Stimulated activated CD4-positive, alpha-beta T cell treated with anti-CD3 and anti-CD28 coated beads, Interleukin-12 subunit alpha, Interleukin-12 subunit beta, amount 100 ng/mL, for 4 hours (primary cell): ENCODE measurements around the gene FOSB.
"Not testable (repeated sequence)": the region's sequence is repeated elsewhere in the genome, so short reads cannot be mapped to it uniquely, and the experiment has no call there.

Experiments
- DNase-seq: peaks from one replicate; pipeline ENCODE4 v3.0.0-alpha.2; 2020

The FOSB gene

DNA sequence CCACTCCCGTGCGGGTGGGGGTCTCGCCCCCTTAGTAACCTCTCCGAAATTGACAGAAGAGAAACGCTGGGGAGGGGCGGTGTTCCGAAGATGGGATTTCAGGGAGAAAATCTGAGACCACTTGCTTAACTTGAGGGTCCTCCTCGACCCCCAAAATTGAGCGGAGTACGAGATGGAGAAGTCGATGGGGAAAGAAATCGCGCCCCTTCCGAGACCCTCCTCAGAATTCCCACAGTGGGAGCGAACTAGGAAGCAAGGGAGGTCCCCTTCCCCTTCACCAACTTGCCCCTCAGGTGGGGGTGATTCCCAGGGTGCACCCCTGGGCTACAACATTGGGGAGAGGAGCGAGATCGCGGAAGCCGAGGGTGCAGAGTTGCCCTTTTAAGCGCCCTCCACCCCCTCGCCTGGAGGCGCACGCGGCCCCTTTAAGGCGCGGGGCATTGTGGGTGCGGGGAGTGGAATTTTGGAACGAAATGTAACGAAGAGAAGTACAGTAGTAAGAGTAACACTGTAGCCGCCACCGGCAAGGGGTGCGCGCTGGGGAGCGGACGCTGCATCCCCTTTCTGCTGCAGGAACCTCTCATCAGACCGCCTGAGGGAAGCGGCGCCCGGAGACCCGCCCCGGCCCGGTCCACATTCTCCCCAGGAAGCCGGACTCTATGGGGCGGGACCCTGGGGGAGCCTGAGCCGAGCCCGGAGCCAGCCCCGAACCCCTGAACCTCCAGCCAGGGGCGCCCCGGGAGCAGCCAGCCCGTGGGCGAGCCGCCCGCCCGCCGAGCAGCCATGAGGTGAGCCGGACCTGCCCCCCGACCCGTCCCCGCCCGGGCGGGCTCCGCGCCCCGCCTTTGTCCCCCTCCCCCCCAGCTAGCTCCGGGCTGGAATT, 39.4 kb downstream of the FOSB start, which contains the start of gene VASP:
Gene VASP, plus strand, starts transcription at position 491 of the 883 bp plus-strand sequence. Its CDS starts 293 bp downstream, at position 784.
- peak; percentile 82 for DNase-seq

DNA sequence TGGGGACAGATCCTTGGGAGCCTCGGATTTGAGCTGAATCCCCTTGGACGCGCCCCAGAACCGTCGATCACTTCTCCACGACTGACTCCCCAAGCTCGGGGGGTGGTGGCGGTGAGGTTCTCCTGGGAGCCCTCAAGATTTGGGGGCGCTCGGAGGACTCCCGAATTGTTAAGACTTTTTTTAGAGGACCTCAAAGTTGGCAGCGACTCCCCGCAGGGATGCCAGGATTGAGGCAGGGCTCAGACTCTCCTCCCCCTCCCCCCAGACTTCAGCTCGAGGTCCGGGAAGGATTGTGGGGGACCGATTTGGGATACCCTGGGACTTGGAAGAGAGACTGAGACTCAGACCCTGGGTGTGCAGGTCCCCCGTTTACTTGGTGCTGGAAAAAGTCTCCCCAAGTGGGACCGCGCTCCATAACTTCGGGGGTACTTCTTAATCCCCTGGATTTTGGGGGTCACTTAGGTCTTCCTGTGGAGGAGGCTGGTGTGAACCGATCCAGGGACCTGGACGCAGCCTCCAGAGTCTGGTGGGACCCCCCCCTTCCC, 40.1 kb downstream of the FOSB start:
- DNase-seq: no peak

DNA sequence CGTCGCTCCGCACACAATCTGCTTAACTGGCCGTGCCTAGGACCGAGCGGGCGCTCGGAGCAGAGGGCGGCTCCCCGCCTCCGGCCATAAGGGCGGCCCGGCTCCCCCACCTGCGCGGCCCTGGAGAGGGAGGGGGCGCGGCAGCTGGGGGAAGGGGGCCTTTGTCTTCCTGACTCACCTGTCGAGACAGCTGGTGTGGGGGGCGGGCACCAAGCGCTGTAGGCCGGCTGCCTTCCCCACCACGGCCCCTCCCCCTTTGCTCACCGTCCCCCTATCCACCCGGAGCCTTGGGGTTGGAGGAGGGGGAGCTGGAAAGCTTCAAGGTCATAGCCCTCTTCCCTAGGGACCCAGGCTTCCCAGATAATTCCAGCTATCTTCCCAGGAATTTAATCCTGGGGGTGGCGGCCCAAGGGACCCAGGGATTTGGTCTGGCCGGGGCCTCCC, 40.6 kb downstream of the FOSB start:
- no peak for DNase-seq

- DNase-seq: no peak
These were observed 41.3 kb downstream of the FOSB start for GRCh38 chr19:45508861-45509691.

DNA sequence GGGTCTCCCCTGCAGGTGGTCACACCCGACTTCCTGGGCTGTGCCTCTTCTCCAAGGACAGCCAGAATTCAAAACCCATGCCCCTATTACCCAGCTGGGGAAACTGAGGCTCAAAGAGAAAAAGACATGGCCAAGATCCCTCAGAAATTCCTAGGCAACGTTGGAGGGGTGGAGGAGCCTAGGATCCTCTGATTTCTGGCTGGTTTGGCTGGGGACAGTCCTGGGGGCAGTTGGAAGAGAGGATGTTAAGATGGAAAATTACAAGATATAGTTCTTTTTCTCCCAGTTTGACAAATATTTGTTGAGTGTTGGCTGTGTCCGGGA, 41.9 kb downstream of the FOSB start:
- DNase-seq: no peak

DNA sequence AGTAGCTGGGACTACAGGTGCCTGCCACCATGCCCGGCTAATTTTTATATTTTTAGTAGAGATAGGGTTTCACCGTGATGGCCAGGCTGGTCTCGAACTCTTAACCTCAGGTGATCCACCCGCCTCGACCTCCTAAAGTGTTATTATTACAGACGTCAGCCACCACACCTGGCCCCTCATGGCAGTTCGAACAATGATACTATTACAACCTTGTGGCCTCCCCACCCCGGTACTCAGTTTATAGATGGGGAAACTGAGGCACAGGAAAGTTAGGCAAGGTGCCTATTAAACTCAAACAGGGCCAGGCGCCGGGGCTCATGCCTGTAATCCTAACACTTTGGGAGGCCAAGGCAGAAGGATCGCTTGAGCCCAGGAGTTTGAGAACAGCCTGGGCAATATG, 42.6 kb downstream of the FOSB start:
- DNase-seq: not testable (repeated sequence)

- DNase-seq: no peak
These were observed 43.3 kb downstream of the FOSB start for GRCh38 chr19:45511074-45511473.

DNA sequence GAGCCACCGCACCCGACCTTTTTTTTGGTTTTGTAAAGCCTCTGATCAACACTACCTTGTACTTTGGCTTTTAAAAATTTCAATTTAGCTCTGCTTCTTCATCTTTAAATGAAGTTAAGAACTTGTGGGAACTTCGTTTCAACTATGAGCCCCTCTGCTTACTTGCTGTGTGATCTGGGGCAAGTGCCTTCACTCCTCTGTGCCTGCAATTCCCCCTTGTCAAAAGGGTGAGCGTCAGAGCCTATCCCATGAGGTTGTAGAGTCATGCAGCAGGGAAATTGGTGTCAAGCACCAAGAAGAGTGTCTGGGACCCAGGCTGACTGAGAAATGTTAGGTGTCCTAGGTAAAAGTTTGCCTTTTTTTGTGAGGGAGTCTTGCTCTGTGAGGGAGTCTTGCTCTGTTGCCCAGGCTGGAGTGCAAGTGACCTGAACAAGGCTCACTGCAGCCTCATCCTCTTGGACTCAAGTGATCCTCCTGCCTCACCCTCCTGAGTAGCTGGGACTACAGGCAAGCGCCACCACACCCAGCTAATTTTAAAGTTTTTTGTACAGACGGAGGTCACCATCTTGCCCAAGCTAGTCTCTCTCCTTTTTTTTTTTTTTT, 45.2 kb downstream of the FOSB start:
- DNase-seq: no peak

DNA sequence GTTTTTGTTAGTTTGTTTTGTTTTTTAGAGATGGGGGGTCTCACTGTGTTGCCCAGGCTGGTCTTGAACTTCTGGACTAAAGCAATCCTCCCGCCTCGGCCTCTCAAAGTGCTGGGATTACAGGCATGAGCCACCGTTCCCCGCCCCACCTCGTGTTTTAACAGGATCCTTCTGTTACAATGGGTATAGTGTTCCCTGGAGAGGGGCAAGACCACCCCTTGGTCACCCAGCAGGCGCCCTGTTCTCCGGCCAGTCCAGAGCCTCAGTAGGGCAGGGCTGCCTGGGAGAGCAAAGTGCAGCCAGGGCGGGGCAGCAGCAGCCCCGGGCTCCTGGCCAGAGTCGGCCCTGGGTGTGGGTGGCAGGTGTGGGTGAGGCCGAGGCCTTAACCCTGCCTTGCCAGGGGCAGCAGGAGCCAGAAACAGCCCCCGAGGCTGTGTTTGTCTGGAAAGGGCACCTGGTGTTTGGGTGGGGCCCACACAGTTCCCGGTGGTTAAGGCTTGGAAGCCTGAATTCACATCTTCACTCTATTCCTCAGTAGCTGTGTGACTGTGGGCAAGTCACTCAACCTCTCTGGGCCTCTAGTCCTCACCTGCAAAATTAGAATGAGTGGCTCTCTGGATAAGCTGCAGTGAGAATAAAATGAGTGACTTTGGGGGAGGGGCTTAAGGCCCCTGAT, 46.7 kb downstream of the FOSB start:
- DNase-seq: no peak

GRCh38 chr19:45515081-45515624, 47.4 kb downstream of the FOSB start:
- no peak for DNase-seq

DNA sequence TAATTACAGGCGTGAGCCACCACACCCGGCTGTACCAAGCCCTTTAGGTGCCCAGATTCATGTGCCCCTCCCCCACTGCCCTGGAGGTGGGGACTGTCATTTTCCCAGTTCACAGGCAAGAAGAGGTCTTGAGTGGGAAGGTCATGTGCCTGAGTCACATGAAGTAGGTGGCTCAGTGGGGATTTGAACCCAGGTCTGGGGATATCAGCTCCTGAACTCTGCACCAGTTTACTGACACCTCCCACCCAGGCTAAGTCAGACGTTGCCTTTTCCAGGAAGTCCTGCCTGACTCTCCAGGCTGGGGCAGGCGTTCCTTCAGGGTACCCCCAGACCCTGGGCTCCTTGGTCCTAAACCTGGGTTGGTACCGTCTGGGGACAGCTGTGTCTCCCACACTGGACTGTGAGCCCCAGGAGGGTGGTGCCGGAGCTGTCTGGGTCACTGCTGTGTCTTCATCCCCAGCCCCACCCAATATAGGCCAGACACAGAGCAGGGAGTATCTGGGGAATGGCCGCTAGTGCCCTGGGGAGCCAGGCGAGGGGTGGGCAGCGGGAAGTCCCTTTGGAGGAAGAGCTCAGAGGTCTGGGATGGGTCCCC, 48.1 kb downstream of the FOSB start:
- no peak for DNase-seq

GRCh38 chr19:45517238-45517637, 49.4 kb downstream of the FOSB start:
- DNase-seq: no peak

- no peak for DNase-seq
These were observed 50.1 kb downstream of the FOSB start for GRCh38 chr19:45517641-45518468.

GRCh38 chr19:45518469-45518826, 50.7 kb downstream of the FOSB start:
- DNase-seq: no peak

- DNase-seq: no peak
These were observed 54.5 kb downstream of the FOSB start for GRCh38 chr19:45522010-45522941.

GRCh38 chr19:45523642-45524256, 56.0 kb downstream of the FOSB start:
- peak; percentile 51 for DNase-seq

GRCh38 chr19:45524575-45525129, 56.9 kb downstream of the FOSB start:
- DNase-seq: no peak
